Endodermal cell (in vitro differentiated cells): ENCODE results near the gene SVIL. TPM values are rescaled to one million over a fixed set of nuclear protein-coding genes. Genes with fewer than 3 reads are reported as not detected.

Experiments
- DNase-seq: peaks from one replicate; pipeline ENCODE4 v3.0.0-alpha.2; 2017
- H3K27ac ChIP-seq: 2 replicates; pipeline ENCODE4 v1.5.1; 2013; ENCODE audit warnings: mild to moderate bottlenecking, low read depth, low read length, moderate library complexity
- H3K27me3 ChIP-seq: 2 replicates; pipeline ENCODE4 v1.6.1; 2013; ENCODE audit warnings: mild to moderate bottlenecking, low read length, moderate library complexity; ENCODE audit not compliant: insufficient read depth, control insufficient read depth, poor library complexity, severe bottlenecking
- H3K36me3 ChIP-seq: 2 replicates; pipeline ENCODE4 v1.7.0; 2013; ENCODE audit warnings: mild to moderate bottlenecking, low read length, moderate library complexity; ENCODE audit not compliant: control insufficient read depth, insufficient read depth
- H3K4me1 ChIP-seq: one replicate; pipeline ENCODE4 v1.7.0; 2013; ENCODE audit warnings: low read length; ENCODE audit not compliant: control insufficient read depth, insufficient read depth
- H3K4me3 ChIP-seq: 2 replicates; pipeline ENCODE4 v1.5.1; 2013; ENCODE audit warnings: mild to moderate bottlenecking, low read length, moderate library complexity
- H3K9ac ChIP-seq: 2 replicates; pipeline ENCODE4 v1.6.1; 2013; ENCODE audit warnings: mild to moderate bottlenecking, low read length, moderate library complexity; ENCODE audit not compliant: poor library complexity, severe bottlenecking; ENCODE audit errors: extremely low read depth
- H3K9me3 ChIP-seq: 2 replicates; pipeline ENCODE4 v1.6.1; 2013; ENCODE audit warnings: mild to moderate bottlenecking, low read length, moderate library complexity; ENCODE audit not compliant: control insufficient read depth
- H3K27ac Mint-ChIP-seq: 2 replicates; pipeline ENCODE4 v1.8.0; 2020; ENCODE audit warnings: mixed read lengths
- H3K27me3 Mint-ChIP-seq: 2 replicates; pipeline ENCODE4 v1.8.0; 2021; ENCODE audit warnings: mild to moderate bottlenecking, mixed read lengths; ENCODE audit not compliant: insufficient read depth
- H3K36me3 Mint-ChIP-seq: 2 replicates; pipeline ENCODE4 v1.8.0; 2020; ENCODE audit warnings: low read depth, mixed read lengths
- H3K4me1 Mint-ChIP-seq: 2 replicates; pipeline ENCODE4 v1.8.0; 2020; ENCODE audit warnings: mixed read lengths
- H3K4me3 Mint-ChIP-seq: 2 replicates; pipeline ENCODE4 v1.8.0; 2020; ENCODE audit warnings: mild to moderate bottlenecking, moderate library complexity, mixed read lengths
- H3K9me3 Mint-ChIP-seq: 2 replicates; pipeline ENCODE4 v1.8.0; 2020; ENCODE audit warnings: mild to moderate bottlenecking, mixed read lengths
- WGBS, 2 experiments: methylation state at CpG; one replicate each; pipeline versions ENCODE4 v1.1.5 to v1.1.7; 2013; ENCODE audit warnings: missing lambda C conversion rate in 2 of 2, mixed read lengths in 1 of 2; ENCODE audit not compliant: insufficient coverage in 1 of 2, insufficient read length in 1 of 2; 5-methylcytosine and 5-hydroxymethylcytosine counted together
- total RNA-seq, 2 donors: library from RNA; stranded (reverse); fragmentation: NEBNext Ultra II Directional in 1 of 2; extraction: Animal tissue kit (Norgen Biotek cat#: 25700) in 1 of 2; gene quantifications; 2 replicates in 1 of 2; 3 replicates in 1 of 2; pipeline ENCODE4 v1.2.1, GENCODE V29; 2021
- TF ChIP-seq, protein P1 (sequence below): fragments of 200-600 bp; sonication (generic); conservative IDR thresholded peaks from 2 replicates; pipeline ENCODE4 v1.5.0; 2021; ENCODE audit warnings: antibody characterized with exemption, mild to moderate bottlenecking

SVIL gene
- total RNA-seq, 2 donors from 2014 or later: 25.2 to 32.9 TPM

DNA sequence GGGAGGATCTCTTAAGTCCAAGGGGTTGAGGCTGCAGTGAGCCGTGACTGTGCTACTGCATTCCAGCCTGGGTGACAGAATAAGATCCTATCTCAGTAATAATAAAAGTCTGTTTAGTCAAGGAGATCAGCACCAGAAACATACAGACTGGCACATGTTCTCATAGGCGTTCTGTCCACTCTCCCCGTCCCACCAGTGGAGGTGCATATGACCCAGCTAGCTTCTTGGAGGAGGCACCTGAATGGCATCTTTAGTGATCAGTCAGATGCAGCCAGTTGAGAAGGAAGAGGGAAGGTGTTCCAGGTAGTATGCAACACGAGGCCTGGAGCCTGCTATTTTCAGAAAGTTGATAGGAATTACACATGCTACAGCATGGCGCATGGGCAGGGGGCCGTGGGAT is 45.3 kb upstream of the SVIL start:
- Histone ChIP-seq H3K36me3 (peaks cover 59% of the 10 kb centered on the region), H3K4me1 (no peaks in the 10 kb centered on the region), H3K27me3 (no peaks in the 10 kb centered on the region), H3K27ac (no peak overlapping the region), H3K9me3 (peaks cover 56% of the 10 kb centered on the region), H3K9ac (no peak overlapping the region), H3K4me3 (no peak overlapping the region)
- Mint-ChIP-seq H3K9me3 (peaks cover 42% of the 10 kb centered on the region), H3K4me1 (peaks cover 12% of the 10 kb centered on the region), H3K4me3 (no peak overlapping the region), H3K27me3 (no peaks in the 10 kb centered on the region), H3K27ac (no peak overlapping the region), H3K36me3 (peaks cover 72% of the 10 kb centered on the region)
- TF ChIP-seq, protein P1, sequence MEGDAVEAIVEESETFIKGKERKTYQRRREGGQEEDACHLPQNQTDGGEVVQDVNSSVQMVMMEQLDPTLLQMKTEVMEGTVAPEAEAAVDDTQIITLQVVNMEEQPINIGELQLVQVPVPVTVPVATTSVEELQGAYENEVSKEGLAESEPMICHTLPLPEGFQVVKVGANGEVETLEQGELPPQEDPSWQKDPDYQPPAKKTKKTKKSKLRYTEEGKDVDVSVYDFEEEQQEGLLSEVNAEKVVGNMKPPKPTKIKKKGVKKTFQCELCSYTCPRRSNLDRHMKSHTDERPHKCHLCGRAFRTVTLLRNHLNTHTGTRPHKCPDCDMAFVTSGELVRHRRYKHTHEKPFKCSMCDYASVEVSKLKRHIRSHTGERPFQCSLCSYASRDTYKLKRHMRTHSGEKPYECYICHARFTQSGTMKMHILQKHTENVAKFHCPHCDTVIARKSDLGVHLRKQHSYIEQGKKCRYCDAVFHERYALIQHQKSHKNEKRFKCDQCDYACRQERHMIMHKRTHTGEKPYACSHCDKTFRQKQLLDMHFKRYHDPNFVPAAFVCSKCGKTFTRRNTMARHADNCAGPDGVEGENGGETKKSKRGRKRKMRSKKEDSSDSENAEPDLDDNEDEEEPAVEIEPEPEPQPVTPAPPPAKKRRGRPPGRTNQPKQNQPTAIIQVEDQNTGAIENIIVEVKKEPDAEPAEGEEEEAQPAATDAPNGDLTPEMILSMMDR: no peak
- no peak for DNase-seq
- 91 to 97% methylated on average over 6 of the region's 6 CpGs for WGBS, 2 experiments

DNA sequence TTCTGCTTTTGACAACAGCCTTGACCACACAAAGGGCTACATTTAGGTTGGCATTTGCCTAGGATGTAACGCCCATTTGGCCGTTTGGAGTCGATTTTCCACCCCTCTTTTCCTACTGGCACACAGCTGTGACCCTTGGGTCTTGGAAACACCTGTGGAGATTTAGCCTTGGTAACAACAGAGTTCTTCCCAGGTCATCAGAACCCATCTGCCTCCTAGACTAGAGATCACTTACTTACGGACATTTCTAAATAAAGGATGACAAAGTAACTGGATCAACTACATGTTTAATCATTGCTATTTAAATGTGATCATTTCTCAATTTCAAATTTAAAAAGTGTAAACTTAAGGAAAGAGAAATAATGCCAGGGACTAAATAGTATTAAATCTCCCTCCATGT is 42.0 kb upstream of the SVIL start:
- no peak for DNase-seq
- TF ChIP-seq, protein P1: no peak
- H3K9me3 Mint-ChIP-seq: peaks cover 59% of the 10 kb centered on the region

DNA sequence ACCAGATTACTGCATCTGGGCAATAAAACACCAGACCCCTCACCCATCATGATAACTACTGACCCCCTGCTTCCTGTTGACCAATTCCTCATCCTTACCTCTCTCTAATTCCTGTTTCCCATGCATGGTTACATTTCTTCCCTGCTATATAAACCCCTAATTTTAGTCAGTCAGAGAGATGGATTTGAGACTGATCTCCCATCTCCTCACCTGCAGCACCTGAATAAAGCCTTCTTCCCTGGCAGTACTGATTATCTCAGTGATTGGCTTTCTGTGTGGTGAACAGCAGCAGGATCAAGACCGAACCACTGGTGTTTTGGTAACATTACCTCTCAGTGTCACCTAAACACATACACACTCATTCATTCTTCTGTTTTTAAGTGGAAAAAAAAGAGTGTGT is 41.2 kb upstream of the SVIL start:
- H3K9ac ChIP-seq: no peak overlapping the region
- no peak overlapping the region for H3K27ac ChIP-seq
- no peak overlapping the region for H3K4me3 Mint-ChIP-seq
- no peak for DNase-seq
- H3K27me3 ChIP-seq: no peaks in the 10 kb centered on the region
- H3K27ac Mint-ChIP-seq: no peak overlapping the region
- H3K4me1 ChIP-seq: no peaks in the 10 kb centered on the region
- H3K9me3 Mint-ChIP-seq: peaks cover 57% of the 10 kb centered on the region
- no peaks in the 10 kb centered on the region for H3K27me3 Mint-ChIP-seq
- no peaks in the 10 kb centered on the region for H3K4me1 Mint-ChIP-seq
- TF ChIP-seq, protein P1: no peak
- WGBS, 2 experiments: 100% methylated on average over 1 of the region's 1 CpG; no CpG with 5 or more reads in 1 of the 2 experiments
- H3K4me3 ChIP-seq: peak overlapping the region; percentile 59
- H3K9me3 ChIP-seq: peaks cover 59% of the 10 kb centered on the region
- peaks cover 60% of the 10 kb centered on the region for H3K36me3 Mint-ChIP-seq
- H3K36me3 ChIP-seq: peaks cover 44% of the 10 kb centered on the region

More for the DNA sequence above, 42.0 kb upstream of the SVIL start:
- no peaks in the 10 kb centered on the region for H3K27me3 Mint-ChIP-seq
- WGBS, 2 experiments: 94 to 100% methylated on average over 3 to 4 of the region's 4 CpGs
- Histone ChIP-seq H3K4me3 (no peak overlapping the region), H3K9ac (no peak overlapping the region), H3K4me1 (no peaks in the 10 kb centered on the region), H3K27me3 (no peaks in the 10 kb centered on the region), H3K27ac (no peak overlapping the region), H3K9me3 (peaks cover 59% of the 10 kb centered on the region), H3K36me3 (peaks cover 47% of the 10 kb centered on the region)
- H3K27ac Mint-ChIP-seq: no peak overlapping the region
- no peak overlapping the region for H3K4me3 Mint-ChIP-seq
- H3K36me3 Mint-ChIP-seq: peaks cover 62% of the 10 kb centered on the region
- no peaks in the 10 kb centered on the region for H3K4me1 Mint-ChIP-seq
